Fibroblast of mammary gland (primary cell): ENCODE results near the gene CREB3L1.

ENCODE experiments used
- DNase-seq: peaks from one replicate; pipeline ENCODE4 v3.0.0-alpha.2; 2010; ENCODE audit warnings: low read depth
- H3K4me3 ChIP-seq: 2 replicates; pipeline ENCODE4 v1.5.1; 2011; ENCODE audit warnings: low read depth, mild to moderate bottlenecking, low read length, moderate library complexity; ENCODE audit not compliant: control insufficient read depth
- CTCF ChIP-seq: conservative IDR thresholded peaks from 2 replicates; pipeline ENCODE4 v1.5.1; 2011; ENCODE audit warnings: low read depth, low read length, inconsistent platforms; ENCODE audit not compliant: control insufficient read depth, insufficient read depth

Gene CREB3L1

GRCh38 chr11:46357483-46357936 lies 80.0 kb downstream of the CREB3L1 start:
- H3K4me3 ChIP-seq: no peak overlapping the region
- DNase-seq: no peak
- TF ChIP-seq CTCF: no peak

GRCh38 chr11:46359953-46360352 lies 82.5 kb downstream of the CREB3L1 start:
- no peak for DNase-seq
- no peak for TF ChIP-seq CTCF
- no peak overlapping the region for H3K4me3 ChIP-seq

GRCh38 chr11:46360878-46361277 lies 83.4 kb downstream of the CREB3L1 start:
- TF ChIP-seq CTCF: no peak
- H3K4me3 ChIP-seq: no peak overlapping the region

GRCh38 chr11:46361283-46362155 lies 84.1 kb downstream of the CREB3L1 start:
- H3K4me3 ChIP-seq: no peak overlapping the region
- no peak for TF ChIP-seq CTCF
- peak; percentile 47 for DNase-seq

More at GRCh38 chr11:46360878-46361277, 83.4 kb downstream of the CREB3L1 start:
- DNase-seq: no peak

GRCh38 chr11:46362156-46363030 lies 84.9 kb downstream of the CREB3L1 start:
- TF ChIP-seq CTCF: no peak
- no peak for DNase-seq
- no peak overlapping the region for H3K4me3 ChIP-seq

GRCh38 chr11:46363031-46363407 lies 85.6 kb downstream of the CREB3L1 start:
- H3K4me3 ChIP-seq: no peak overlapping the region
- TF ChIP-seq CTCF: no peak
- peak; percentile 36 for DNase-seq
